Measurements from ENCODE around the gene PCDHA1.

DNA sequence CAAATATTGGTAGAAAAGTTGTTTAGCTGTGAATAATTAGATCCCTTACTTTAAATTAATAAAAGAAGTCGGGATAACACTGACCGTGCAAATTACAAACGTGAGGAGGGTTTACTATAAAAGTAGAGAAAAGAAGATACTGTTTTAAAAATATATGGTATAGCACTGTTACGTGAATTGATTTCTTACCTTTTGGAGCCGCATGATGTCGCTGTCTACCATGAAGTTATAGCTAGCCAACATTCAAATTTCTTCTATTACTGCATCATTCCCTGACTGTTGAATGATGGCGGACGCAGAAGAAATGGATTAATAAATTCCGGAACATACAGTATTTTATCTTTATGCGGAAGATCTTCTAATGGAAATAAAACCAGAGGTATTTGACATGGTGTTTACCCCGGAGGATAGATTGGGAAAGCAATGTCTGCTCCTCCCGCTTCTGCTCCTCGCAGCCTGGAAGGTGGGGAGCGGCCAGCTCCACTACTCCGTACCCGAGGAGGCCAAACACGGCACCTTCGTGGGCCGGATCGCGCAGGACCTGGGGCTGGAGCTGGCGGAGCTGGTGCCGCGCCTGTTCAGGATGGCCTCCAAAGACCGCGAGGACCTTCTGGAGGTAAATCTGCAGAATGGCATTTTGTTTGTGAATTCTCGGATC, 41.9 kb downstream of the PCDHA1 start, which contains the start of gene PCDHA6:
- TF ChIP-seq, protein P1, sequence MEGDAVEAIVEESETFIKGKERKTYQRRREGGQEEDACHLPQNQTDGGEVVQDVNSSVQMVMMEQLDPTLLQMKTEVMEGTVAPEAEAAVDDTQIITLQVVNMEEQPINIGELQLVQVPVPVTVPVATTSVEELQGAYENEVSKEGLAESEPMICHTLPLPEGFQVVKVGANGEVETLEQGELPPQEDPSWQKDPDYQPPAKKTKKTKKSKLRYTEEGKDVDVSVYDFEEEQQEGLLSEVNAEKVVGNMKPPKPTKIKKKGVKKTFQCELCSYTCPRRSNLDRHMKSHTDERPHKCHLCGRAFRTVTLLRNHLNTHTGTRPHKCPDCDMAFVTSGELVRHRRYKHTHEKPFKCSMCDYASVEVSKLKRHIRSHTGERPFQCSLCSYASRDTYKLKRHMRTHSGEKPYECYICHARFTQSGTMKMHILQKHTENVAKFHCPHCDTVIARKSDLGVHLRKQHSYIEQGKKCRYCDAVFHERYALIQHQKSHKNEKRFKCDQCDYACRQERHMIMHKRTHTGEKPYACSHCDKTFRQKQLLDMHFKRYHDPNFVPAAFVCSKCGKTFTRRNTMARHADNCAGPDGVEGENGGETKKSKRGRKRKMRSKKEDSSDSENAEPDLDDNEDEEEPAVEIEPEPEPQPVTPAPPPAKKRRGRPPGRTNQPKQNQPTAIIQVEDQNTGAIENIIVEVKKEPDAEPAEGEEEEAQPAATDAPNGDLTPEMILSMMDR (IDR thresholded peaks at IDR 0.05; ENCODE audit: extremely low read depth in 1 of 2, insufficient read depth in 1 of 2, low read depth in 1 of 2, low read length in 2 of 2) = peak in 1 of 2 donors; percentile 4
- TF ChIP-seq POLR2A (IDR thresholded peaks at IDR 0.05; ENCODE audit: low read depth, low read length) (no peak), POLR2AphosphoS5 (IDR thresholded peaks at IDR 0.05; ENCODE audit: insufficient read depth, low read depth, low read length) (no peak), EZH2 (IDR thresholded peaks at IDR 0.05; ENCODE audit: borderline replicate concordance, low read depth, low read length, severe bottlenecking) (no peak), GATA2 (IDR thresholded peaks at IDR 0.05; ENCODE audit: insufficient read depth, insufficient read length, low read depth, low read length) (no peak)
